SK-N-SH (cell line): ENCODE measurements around the gene PDE4B. TPM values are rescaled to one million over a fixed set of nuclear protein-coding genes. Genes with fewer than 3 reads are reported as not detected.

Experiments
- CTCF ChIA-PET: fragments of 300-600, 350-600 bp; formaldehyde crosslinking; extraction: SDS; loops from one replicate; lab custom pipeline; 2021; lab: Yijun Ruan, JAX
- POLR2A ChIA-PET: fragments of 350-600 bp; sonication (Branson Sonifier 250); formaldehyde crosslinking; extraction: SDS; loops from one replicate; lab custom pipeline; 2020; ENCODE audit warnings: antibody characterized with exemption, inconsistent platforms; lab: Yijun Ruan, JAX
- DNase-seq: peaks from one replicate; pipeline ENCODE4 v3.0.0; 2012
- H2AFZ ChIP-seq: fragments of 200-600 bp; sonication (generic); 2 replicates; pipeline ENCODE4 v1.8.1; 2016; ENCODE audit warnings: antibody characterized with exemption, mild to moderate bottlenecking, low read depth
- H3F3A ChIP-seq: fragments of 200-600 bp; sonication (generic); replicated peaks from 2 replicates; pipeline ENCODE3; 2016; ENCODE audit warnings: antibody characterized with exemption, mild to moderate bottlenecking; ENCODE audit not compliant: insufficient read depth
- H3K27ac ChIP-seq, 2 experiments: fragments of 200-500 bp in 1 of 2; fragments of 200-600 bp in 1 of 2; sonication (Bioruptor generic) in 1 of 2; sonication (generic), shearing (Covaris generic) in 1 of 2; 2 replicates each; pipeline versions ENCODE4 v1.5.1 to v1.6.1; 2014 to 2016; ENCODE audit warnings: low read depth in 2 of 2, inconsistent platforms in 1 of 2, low read length in 1 of 2, mild to moderate bottlenecking in 1 of 2, mixed read lengths in 1 of 2
- H3K27me3 ChIP-seq: fragments of 200-600 bp; sonication (generic), shearing (Covaris generic); 2 replicates; pipeline ENCODE4 v1.6.1; 2016; ENCODE audit warnings: mixed run types; ENCODE audit not compliant: insufficient read depth
- H3K36me3 ChIP-seq, 2 experiments: fragments of 200-500 bp in 1 of 2; fragments of 200-600 bp in 1 of 2; sonication (Bioruptor generic) in 1 of 2; sonication (generic) in 1 of 2; replicated peaks in 1 of 2; 2 replicates each; pipeline versions ENCODE3 to v1.5.1; 2014 to 2016; ENCODE audit warnings: low read length in 1 of 2, mild to moderate bottlenecking in 1 of 2; ENCODE audit not compliant: insufficient read depth in 2 of 2, control insufficient read depth in 1 of 2
- H3K4me1 ChIP-seq, 2 experiments: fragments of 200-500 bp in 1 of 2; fragments of 200-600 bp in 1 of 2; sonication (Bioruptor generic) in 1 of 2; sonication (generic), shearing (Covaris generic) in 1 of 2; 2 replicates each; pipeline versions ENCODE4 v1.5.1 to v1.6.1; 2014 to 2016; ENCODE audit warnings: low read depth in 1 of 2, low read length in 1 of 2, mixed run types in 1 of 2; ENCODE audit not compliant: insufficient read depth in 2 of 2, control insufficient read depth in 1 of 2
- H3K4me2 ChIP-seq: fragments of 200-600 bp; sonication (generic), shearing (Covaris generic); 2 replicates; pipeline ENCODE4 v1.6.1; 2017; ENCODE audit warnings: mixed run types
- H3K4me3 ChIP-seq, 2 experiments: fragments of 200-500 bp in 1 of 2; fragments of 200-600 bp in 1 of 2; sonication (Bioruptor generic) in 1 of 2; sonication (generic), shearing (Covaris generic) in 1 of 2; 2 replicates each; pipeline versions ENCODE4 v1.5.1 to v1.8.1; 2014 to 2016; ENCODE audit warnings: low read depth in 2 of 2, inconsistent platforms in 1 of 2, low read length in 1 of 2, mild to moderate bottlenecking in 1 of 2, mixed read lengths in 1 of 2, moderate library complexity in 1 of 2
- H3K79me2 ChIP-seq: fragments of 200-600 bp; sonication (generic); 2 replicates; pipeline ENCODE4 v1.8.1; 2017; ENCODE audit warnings: mild to moderate bottlenecking; ENCODE audit not compliant: insufficient read depth
- H3K9ac ChIP-seq: fragments of 200-600 bp; sonication (generic); 2 replicates; pipeline ENCODE4 v1.6.1; 2017; ENCODE audit warnings: mixed run types
- H3K9me2 ChIP-seq: fragments of 200-600 bp; sonication (generic); 2 replicates; pipeline ENCODE4 v1.6.1; 2017; ENCODE audit warnings: mixed run types
- H3K9me3 ChIP-seq: fragments of 200-600 bp; sonication (generic); 2 replicates; pipeline ENCODE4 v1.6.1; 2017; ENCODE audit warnings: mixed run types, mild to moderate bottlenecking, moderate library complexity
- H4K20me1 ChIP-seq: fragments of 200-600 bp; sonication (generic); 2 replicates; pipeline ENCODE4 v1.6.1; 2017; ENCODE audit warnings: mild to moderate bottlenecking, mixed run types; ENCODE audit not compliant: insufficient read depth
- CHD2 ChIP-seq: fragments of 150-350 bp; IDR thresholded peaks from 2 replicates; pipeline ENCODE4 v1.6.1; 2018; ENCODE audit warnings: low read length; ENCODE audit not compliant: partially characterized antibody
- EZH2phosphoT487 ChIP-seq: fragments of 200-600 bp; sonication (generic); IDR thresholded peaks from 2 replicates; pipeline ENCODE4 v1.6.1; 2017; ENCODE audit warnings: low read depth, mixed run types, mild to moderate bottlenecking, antibody characterized with exemption, moderate library complexity, borderline replicate concordance
- FOXM1 ChIP-seq: IDR thresholded peaks from 2 replicates; pipeline ENCODE4 v1.4.0; 2012; ENCODE audit warnings: low read depth, mild to moderate bottlenecking
- GABPA ChIP-seq: IDR thresholded peaks from 2 replicates; pipeline ENCODE4 v1.4.0; 2012; ENCODE audit warnings: low read depth, mild to moderate bottlenecking
- GATA2 ChIP-seq: sonication (generic); formaldehyde crosslinking; IDR thresholded peaks from 2 replicates; pipeline ENCODE4 v1.5.0; 2020; ENCODE audit warnings: mild to moderate bottlenecking, missing genetic modification reagents
- IRF3 ChIP-seq: fragments of 150-350 bp; IDR thresholded peaks from 2 replicates; pipeline ENCODE4 v1.6.1; 2016; ENCODE audit warnings: mild to moderate bottlenecking, low read depth, low read length
- JUND ChIP-seq: IDR thresholded peaks from 2 replicates; pipeline ENCODE4 v1.4.0; 2012
- MAX ChIP-seq: IDR thresholded peaks from 2 replicates; pipeline ENCODE4 v1.4.0; 2012; ENCODE audit warnings: low read depth
- NFIC ChIP-seq: IDR thresholded peaks from 2 replicates; pipeline ENCODE4 v1.4.0; 2012; ENCODE audit warnings: borderline replicate concordance
- NRF1 ChIP-seq: IDR thresholded peaks from 2 replicates; pipeline ENCODE4 v1.6.1; 2012; ENCODE audit warnings: low read depth, mild to moderate bottlenecking, low read length
- RAD21 ChIP-seq: IDR thresholded peaks from 2 replicates; pipeline ENCODE4 v1.6.1; 2012; ENCODE audit warnings: mild to moderate bottlenecking, low read length
- RFX5 ChIP-seq: IDR thresholded peaks from 2 replicates; pipeline ENCODE4 v1.6.1; 2012; ENCODE audit warnings: mild to moderate bottlenecking, improper control_type of control experiment, low read length
- SMC3 ChIP-seq: IDR thresholded peaks from 2 replicates; pipeline ENCODE4 v1.6.1; 2012; ENCODE audit warnings: low read depth, low read length, improper control_type of control experiment
- TAF1 ChIP-seq: IDR thresholded peaks from 2 replicates; pipeline ENCODE4 v1.6.1; 2012; ENCODE audit warnings: low read depth, mild to moderate bottlenecking, low read length, moderate library complexity, borderline replicate concordance
- USF1 ChIP-seq: IDR thresholded peaks from 2 replicates; pipeline ENCODE4 v1.4.0; 2012; ENCODE audit warnings: low read depth, borderline replicate concordance
- WGBS: methylation state at CpG from one replicate; pipeline ENCODE4 v1.1.6; 2017; ENCODE audit warnings: low lambda C conversion rate; 5-methylcytosine and 5-hydroxymethylcytosine counted together
- polyA plus RNA-seq, 3 experiments: library from polyadenylated mRNA; depleted of rRNA; stranded (reverse); fragments of >200 nt; gene quantifications; 2 replicates each; pipeline ENCODE4 v1.2.3, GENCODE V29; 2012

The PDE4B gene
- polyA plus RNA-seq, 1 of the 3 experiments (the other 2 are of a cell fraction) = 1.9 TPM

GRCh38 chr1:66073388-66073787 is 280.7 kb downstream of the PDE4B start:
- no peak overlapping the region for H2AFZ ChIP-seq
- no peak overlapping the region for H3K27ac ChIP-seq
- H3K9me3 ChIP-seq = no peaks in the 10 kb centered on the region
- no peak overlapping the region for H3K9ac ChIP-seq
- no peaks in the 10 kb centered on the region for H3K36me3 ChIP-seq
- no peaks in the 10 kb centered on the region; a peak in 2 of 4 replicates for H3K4me1 ChIP-seq
- ChIA-PET CTCF (interaction anchor here (2.2 kb wide), 1 partner anchor 21 kb away, joined by 5 read pairs; no protein-coding TSS in a partner anchor), POLR2A (no interaction called here)
- DNase-seq = no peak
- H3F3A ChIP-seq = no peaks in the 10 kb centered on the region
- TF ChIP-seq GABPA = no peak
- TF ChIP-seq TAF1 = no peak
- no peak for TF ChIP-seq SMC3
- H3K79me2 ChIP-seq = no peaks in the 10 kb centered on the region
- H4K20me1 ChIP-seq = no peaks in the 10 kb centered on the region
- H3K4me2 ChIP-seq = no peak overlapping the region
- no peaks in the 10 kb centered on the region for H3K9me2 ChIP-seq
- no peaks in the 10 kb centered on the region for H3K27me3 ChIP-seq
- no peak overlapping the region for H3K4me3 ChIP-seq
- WGBS = 69% methylated on average over 2 of the region's 2 CpGs

- ChIA-PET CTCF (interaction anchor here (2.2 kb wide), 1 partner anchor 21 kb away, joined by 5 read pairs; no protein-coding TSS in a partner anchor), POLR2A (no interaction called here)
- Histone ChIP-seq H2AFZ (no peak overlapping the region), H3K36me3 (no peaks in the 10 kb centered on the region), H3F3A (no peaks in the 10 kb centered on the region), H3K4me3 (no peak overlapping the region), H3K27me3 (no peaks in the 10 kb centered on the region), H4K20me1 (no peaks in the 10 kb centered on the region), H3K9me2 (no peaks in the 10 kb centered on the region), H3K79me2 (no peaks in the 10 kb centered on the region), H3K9me3 (no peaks in the 10 kb centered on the region), H3K4me2 (no peak overlapping the region), H3K4me1 (no peaks in the 10 kb centered on the region; a peak in 2 of 4 replicates), H3K27ac (no peak overlapping the region), H3K9ac (no peak overlapping the region)
- no peak for DNase-seq
- TF ChIP-seq JUND (no peak), RFX5 (no peak), NRF1 (no peak), TAF1 (no peak), RAD21 (no peak), GATA2 (CRISPR knock-in tag) (no peak), IRF3 (no peak), MAX (no peak), SMC3 (no peak), FOXM1 (no peak), NFIC (no peak), USF1 (no peak), CHD2 (no peak), EZH2phosphoT487 (no peak)
- WGBS = 76% methylated on average over 2 of the region's 2 CpGs
These were observed 281.5 kb downstream of the PDE4B start for GRCh38 chr1:66074147-66074546.
